Coronary artery (tissue), 2 donors: ENCODE results near the gene FAM83F.

ENCODE experiments used
- DNase-seq: peaks from one replicate; pipeline ENCODE4 v3.0.0-alpha.2; 2017; ENCODE audit warnings: low spot score
- H3K27ac ChIP-seq, 2 donors: fragments of 200-600 bp; sonication (generic); one replicate each; pipeline ENCODE4 v1.5.1; 2016 to 2019
- H3K4me3 ChIP-seq: fragments of 200-600 bp; sonication (generic); 2 replicates; pipeline ENCODE4 v1.5.1; 2016; ENCODE audit warnings: mild to moderate bottlenecking, moderate library complexity
- TF ChIP-seq, protein P1 (sequence below): fragments of 200-600 bp; sonication (generic); IDR thresholded peaks from one replicate; pipeline ENCODE4 v1.5.1; 2019; ENCODE audit warnings: antibody characterized with exemption

The FAM83F gene

DNA sequence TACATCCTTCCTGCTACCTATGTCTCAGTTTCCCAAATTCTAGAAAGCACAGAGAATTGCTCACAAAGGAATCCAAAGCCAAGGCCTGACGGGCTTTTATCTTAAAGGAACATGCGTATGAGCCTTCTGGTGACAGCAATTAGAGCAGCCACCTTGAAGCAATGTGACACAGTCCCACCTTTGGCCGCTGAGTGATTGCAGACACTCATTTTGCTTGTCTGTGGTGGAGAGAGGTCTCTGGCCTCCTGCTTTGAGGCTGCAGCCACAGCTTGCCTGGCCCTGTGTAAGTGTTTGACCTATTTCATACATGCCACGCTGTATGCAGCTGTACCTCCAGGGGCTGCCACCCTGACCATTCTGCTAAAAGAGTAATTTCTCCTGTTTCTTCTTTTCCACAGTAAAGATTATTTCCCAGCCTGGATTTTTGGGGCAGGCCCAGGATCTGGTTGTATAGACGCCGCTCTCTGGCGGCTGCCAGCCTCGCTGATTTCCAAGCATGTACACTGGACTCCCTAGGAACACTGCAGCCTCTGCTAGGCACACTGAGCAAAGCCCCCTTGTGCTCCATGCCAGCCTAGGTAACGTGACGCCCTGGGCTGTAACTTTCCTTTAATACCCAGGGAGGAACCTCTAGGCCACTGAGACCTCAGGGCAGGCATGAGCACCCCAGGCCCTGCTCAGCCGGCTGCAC is 35.7 kb upstream of the FAM83F start:
- no peak for DNase-seq
- Histone ChIP-seq H3K4me3 (no peak overlapping the region), H3K27ac (no peak overlapping the region)
- TF ChIP-seq, protein P1, sequence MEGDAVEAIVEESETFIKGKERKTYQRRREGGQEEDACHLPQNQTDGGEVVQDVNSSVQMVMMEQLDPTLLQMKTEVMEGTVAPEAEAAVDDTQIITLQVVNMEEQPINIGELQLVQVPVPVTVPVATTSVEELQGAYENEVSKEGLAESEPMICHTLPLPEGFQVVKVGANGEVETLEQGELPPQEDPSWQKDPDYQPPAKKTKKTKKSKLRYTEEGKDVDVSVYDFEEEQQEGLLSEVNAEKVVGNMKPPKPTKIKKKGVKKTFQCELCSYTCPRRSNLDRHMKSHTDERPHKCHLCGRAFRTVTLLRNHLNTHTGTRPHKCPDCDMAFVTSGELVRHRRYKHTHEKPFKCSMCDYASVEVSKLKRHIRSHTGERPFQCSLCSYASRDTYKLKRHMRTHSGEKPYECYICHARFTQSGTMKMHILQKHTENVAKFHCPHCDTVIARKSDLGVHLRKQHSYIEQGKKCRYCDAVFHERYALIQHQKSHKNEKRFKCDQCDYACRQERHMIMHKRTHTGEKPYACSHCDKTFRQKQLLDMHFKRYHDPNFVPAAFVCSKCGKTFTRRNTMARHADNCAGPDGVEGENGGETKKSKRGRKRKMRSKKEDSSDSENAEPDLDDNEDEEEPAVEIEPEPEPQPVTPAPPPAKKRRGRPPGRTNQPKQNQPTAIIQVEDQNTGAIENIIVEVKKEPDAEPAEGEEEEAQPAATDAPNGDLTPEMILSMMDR = no peak

DNA sequence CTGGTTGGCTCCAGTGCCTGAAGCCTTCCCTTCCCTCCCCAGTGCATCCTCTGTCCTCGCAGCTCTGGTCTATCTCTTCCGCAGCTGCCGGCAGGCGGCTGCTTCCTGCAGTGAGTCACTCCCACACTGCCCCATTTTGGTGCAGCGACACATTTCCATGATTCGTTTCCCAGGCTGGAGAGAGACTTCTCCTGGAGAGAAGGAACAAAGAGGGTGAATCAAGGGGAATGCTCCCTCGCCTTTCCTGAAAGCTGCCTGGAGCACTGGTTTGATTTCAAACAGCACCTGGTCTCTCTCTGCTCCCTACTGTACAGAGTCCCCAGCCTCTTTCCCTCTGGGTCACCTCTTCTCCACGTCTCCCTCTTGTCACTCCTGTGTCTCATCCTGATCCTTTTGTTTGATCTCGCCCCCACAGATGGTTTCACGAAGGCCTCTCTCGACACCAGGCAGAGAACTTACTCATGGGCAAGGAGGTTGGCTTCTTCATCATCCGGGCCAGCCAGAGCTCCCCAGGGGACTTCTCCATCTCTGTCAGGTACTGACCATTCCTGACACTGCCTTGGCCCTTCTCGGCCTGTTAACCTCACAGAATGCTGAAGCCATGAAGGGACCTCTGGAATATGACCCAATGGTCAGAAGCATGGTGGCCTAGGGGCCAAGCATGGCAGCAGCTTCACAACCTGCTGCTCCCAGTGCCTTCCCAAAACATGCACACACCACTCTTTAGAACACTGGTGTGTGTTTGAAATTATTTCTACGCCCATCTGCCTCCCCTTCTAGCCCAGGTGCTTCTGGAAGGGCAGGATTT is 34.9 kb upstream of the FAM83F start, which contains the start of gene TMA7B:
TMA7B (plus strand) TSS at position 758 of the 808 bp plus-strand sequence. CDS start 3,978 bp downstream, outside the sequence.
- TF ChIP-seq, protein P1 = no peak
- Histone ChIP-seq H3K27ac (no peak within 1 kb of the TSS), H3K4me3 (no peak within 1 kb of the TSS)
- DNase-seq = no peak

DNA sequence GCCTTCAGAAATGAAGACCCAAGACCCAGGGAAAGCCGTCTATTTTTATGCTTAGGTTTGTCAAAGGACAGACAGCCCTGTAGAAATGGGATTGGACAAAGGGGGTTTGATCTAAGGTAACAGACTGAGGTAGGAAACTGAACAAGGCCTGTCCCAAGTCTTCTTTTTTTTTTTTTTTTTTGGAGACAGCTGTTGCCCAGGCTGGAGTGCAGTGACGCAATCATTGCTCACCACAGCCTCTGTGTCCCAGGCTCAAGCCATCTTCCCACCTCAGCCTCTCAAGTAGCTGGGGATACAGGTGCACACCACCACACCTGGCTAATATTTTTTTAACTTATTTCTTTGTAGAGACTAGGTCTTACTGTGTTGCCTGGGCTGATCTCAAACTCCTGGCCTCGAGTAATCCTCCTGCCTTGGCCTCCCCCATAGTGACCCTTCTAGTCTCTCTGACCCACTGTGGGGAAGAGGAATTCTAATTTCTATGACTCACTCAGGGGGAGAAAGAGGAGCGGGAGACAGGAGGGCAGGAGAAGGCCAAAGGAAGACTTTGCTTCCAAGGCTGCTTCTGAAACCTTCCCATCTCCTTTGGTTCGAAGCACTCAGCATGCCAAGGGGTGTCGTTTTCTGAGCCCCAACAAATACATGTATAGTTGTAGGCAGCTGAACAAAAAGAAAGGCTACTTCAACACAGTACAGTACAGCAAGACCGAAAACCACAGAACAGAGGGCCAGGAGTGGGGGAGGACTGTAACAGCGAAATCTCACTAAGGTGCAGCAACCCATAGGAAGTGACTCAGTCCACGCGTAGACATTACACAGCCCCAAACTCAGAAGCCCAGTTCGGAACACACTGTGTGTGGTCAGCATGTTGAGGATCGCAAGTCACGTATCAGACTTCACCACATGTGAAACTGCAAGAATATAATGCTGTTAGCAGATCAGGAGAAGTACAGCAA is 33.7 kb upstream of the FAM83F start:
- DNase-seq = no peak
- Histone ChIP-seq H3K27ac (no peak overlapping the region), H3K4me3 (no peak overlapping the region)
- TF ChIP-seq, protein P1 = no peak

DNA sequence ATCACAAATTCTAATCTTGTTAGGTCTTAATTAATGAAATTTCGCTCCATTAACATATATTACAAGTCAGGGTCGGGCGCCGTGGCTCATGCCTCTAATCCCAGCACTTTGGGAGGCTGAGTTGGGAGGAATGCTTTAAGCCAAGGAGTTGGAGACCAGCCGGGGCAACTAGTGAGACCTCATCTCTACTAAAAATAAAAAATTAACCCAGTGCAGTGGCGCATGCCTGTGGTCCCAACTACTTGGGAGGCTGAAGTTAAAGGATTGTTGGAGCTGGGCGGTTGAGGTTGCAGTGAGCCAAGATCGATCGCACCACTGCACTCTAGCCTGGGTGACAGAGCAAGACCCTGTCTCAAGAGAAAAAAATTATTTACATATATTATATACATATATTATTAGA is 32.7 kb upstream of the FAM83F start:
- Histone ChIP-seq H3K27ac (no peak overlapping the region), H3K4me3 (no peak overlapping the region)
- TF ChIP-seq, protein P1 = no peak
- DNase-seq = no peak

DNA sequence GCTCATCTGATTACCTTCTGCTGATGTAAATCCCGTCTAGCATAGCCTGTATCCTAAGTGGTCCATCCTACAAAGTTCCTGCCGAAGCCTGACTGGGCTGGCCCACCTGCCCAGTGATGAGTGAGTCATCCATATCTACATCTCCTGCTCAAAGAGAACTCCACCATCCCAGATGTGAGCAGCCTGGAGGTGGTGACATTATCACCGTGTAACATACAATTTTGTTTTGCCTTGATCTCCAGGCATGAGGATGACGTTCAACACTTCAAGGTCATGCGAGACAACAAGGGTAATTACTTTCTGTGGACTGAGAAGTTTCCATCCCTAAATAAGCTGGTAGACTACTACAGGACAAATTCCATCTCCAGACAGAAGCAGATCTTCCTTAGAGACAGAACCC is 29.0 kb upstream of the FAM83F start:
- no peak for DNase-seq
- Histone ChIP-seq H3K4me3 (no peak overlapping the region), H3K27ac (no peak overlapping the region)
- TF ChIP-seq, protein P1 = no peak

DNA sequence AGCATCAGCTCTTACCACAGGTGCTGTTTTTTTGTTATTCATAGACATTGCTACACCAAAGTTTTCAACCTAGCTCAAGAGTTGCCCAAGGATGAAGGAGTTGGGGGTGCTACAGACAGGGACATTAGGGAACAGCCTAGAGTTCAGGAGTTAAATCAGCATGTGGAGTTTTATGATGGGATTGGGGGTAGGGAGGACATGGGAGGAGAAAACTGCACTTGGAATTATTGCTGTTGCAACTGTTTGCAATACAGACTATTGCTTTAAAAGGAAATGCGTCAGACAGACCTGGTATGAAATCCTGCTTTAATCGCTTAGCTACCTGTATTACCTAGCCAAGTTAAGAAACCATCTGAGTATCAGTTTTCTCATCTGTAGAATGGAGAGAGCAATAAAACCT is 28.3 kb upstream of the FAM83F start:
- TF ChIP-seq, protein P1 = no peak
- H3K4me3 ChIP-seq = no peak overlapping the region
- no peak for DNase-seq
- H3K27ac ChIP-seq = no peak overlapping the region
